Chondrocyte (in vitro differentiated cells): ENCODE measurements around the gene PGGT1B. TPM values are rescaled to one million over a fixed set of nuclear protein-coding genes. Genes with fewer than 3 reads are reported as not detected.
A peak's percentile ranks its signal among the peaks of the same experiment; 100 is the strongest.

Source experiments
- DNase-seq: peaks from one replicate; pipeline ENCODE4 v3.0.0; 2021; ENCODE audit warnings: mixed read lengths, low spot score
- H3K27ac Mint-ChIP-seq: one replicate; pipeline ENCODE4 v1.8.0; 2021; ENCODE audit warnings: mild to moderate bottlenecking, moderate library complexity, mixed read lengths; ENCODE audit not compliant: unreplicated experiment
- H3K27me3 Mint-ChIP-seq: 2 replicates; pipeline ENCODE4 v1.8.0; 2021; ENCODE audit warnings: low read depth, mixed read lengths
- H3K36me3 Mint-ChIP-seq: 2 replicates; pipeline ENCODE4 v1.8.0; 2021; ENCODE audit warnings: low read depth, mixed read lengths
- H3K4me1 Mint-ChIP-seq: 2 replicates; pipeline ENCODE4 v1.8.0; 2021; ENCODE audit warnings: low read depth, mild to moderate bottlenecking, mixed read lengths
- H3K4me3 Mint-ChIP-seq: one replicate; pipeline ENCODE4 v1.8.0; 2021; ENCODE audit warnings: mild to moderate bottlenecking, moderate library complexity, mixed read lengths; ENCODE audit not compliant: unreplicated experiment
- H3K9me3 Mint-ChIP-seq: 2 replicates; pipeline ENCODE4 v1.8.0; 2021; ENCODE audit warnings: low read depth, mixed read lengths
- total RNA-seq: library from RNA; stranded (reverse); gene quantifications from 3 replicates; pipeline ENCODE4 v1.2.1, GENCODE V29; 2021
- TF ChIP-seq, protein P1 (sequence below): fragments of 200-600 bp; sonication (generic); IDR thresholded peaks from 2 replicates; pipeline ENCODE4 v1.5.0; 2021; ENCODE audit warnings: antibody characterized with exemption, mild to moderate bottlenecking, moderate library complexity

The PGGT1B gene
- total RNA-seq, 1 donor from 2014 or later = 38.2 TPM

DNA sequence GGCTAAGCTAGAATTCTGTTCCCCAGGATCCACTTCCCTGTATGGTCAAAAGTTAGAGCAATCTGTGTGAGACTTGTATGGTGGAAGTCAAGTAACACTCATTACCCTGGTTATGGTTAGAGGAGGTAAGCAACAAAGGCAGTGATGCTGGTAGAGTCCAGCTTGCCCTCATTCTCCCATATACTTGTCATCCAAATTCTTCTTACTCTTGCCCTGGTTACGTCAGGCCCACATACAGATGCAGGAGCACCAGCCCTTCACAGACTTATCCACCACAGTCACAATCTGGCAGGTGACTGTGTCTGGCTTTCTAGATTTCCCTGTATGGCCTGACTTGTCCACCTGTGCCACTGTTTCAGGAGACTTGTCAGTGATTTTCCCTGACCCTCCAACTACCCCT, 35.4 kb downstream of the PGGT1B start:
- Mint-ChIP-seq H3K27ac (no peak overlapping the region), H3K27me3 (no peaks in the 10 kb centered on the region), H3K9me3 (no peaks in the 10 kb centered on the region), H3K36me3 (peaks cover 29% of the 10 kb centered on the region), H3K4me3 (no peak overlapping the region), H3K4me1 (peaks cover 4% of the 10 kb centered on the region)
- TF ChIP-seq, protein P1, sequence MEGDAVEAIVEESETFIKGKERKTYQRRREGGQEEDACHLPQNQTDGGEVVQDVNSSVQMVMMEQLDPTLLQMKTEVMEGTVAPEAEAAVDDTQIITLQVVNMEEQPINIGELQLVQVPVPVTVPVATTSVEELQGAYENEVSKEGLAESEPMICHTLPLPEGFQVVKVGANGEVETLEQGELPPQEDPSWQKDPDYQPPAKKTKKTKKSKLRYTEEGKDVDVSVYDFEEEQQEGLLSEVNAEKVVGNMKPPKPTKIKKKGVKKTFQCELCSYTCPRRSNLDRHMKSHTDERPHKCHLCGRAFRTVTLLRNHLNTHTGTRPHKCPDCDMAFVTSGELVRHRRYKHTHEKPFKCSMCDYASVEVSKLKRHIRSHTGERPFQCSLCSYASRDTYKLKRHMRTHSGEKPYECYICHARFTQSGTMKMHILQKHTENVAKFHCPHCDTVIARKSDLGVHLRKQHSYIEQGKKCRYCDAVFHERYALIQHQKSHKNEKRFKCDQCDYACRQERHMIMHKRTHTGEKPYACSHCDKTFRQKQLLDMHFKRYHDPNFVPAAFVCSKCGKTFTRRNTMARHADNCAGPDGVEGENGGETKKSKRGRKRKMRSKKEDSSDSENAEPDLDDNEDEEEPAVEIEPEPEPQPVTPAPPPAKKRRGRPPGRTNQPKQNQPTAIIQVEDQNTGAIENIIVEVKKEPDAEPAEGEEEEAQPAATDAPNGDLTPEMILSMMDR = no peak
- DNase-seq = no peak

- H3K36me3 Mint-ChIP-seq = peaks cover 4% of the 10 kb centered on the region
- peaks cover 55% of the 10 kb centered on the region for H3K4me1 Mint-ChIP-seq
- TF ChIP-seq, protein P1 = no peak
- peak overlapping the region; percentile 77 for H3K27ac Mint-ChIP-seq
- peak overlapping the region; percentile 15 for H3K4me3 Mint-ChIP-seq
- no peaks in the 10 kb centered on the region for H3K27me3 Mint-ChIP-seq
- DNase-seq = no peak
- peaks cover 7% of the 10 kb centered on the region for H3K9me3 Mint-ChIP-seq
These were observed 48.1 kb downstream of the PGGT1B start for GRCh38 chr5:115214541-115214940.

- DNase-seq = no peak
- no peaks in the 10 kb centered on the region for H3K27me3 Mint-ChIP-seq
- no peak overlapping the region for H3K4me3 Mint-ChIP-seq
- TF ChIP-seq, protein P1 = no peak
- H3K4me1 Mint-ChIP-seq = peaks cover 38% of the 10 kb centered on the region
- peaks cover 7% of the 10 kb centered on the region for H3K36me3 Mint-ChIP-seq
- peaks cover 2% of the 10 kb centered on the region for H3K9me3 Mint-ChIP-seq
- no peak overlapping the region for H3K27ac Mint-ChIP-seq
These were observed 53.4 kb downstream of the PGGT1B start for GRCh38 chr5:115209279-115209678.

- peaks cover 2% of the 10 kb centered on the region for H3K4me1 Mint-ChIP-seq
- peaks cover 4% of the 10 kb centered on the region for H3K36me3 Mint-ChIP-seq
- no peak overlapping the region for H3K4me3 Mint-ChIP-seq
- TF ChIP-seq, protein P1 = no peak
- no peak for DNase-seq
- H3K9me3 Mint-ChIP-seq = peaks cover 13% of the 10 kb centered on the region
- no peaks in the 10 kb centered on the region for H3K27me3 Mint-ChIP-seq
- H3K27ac Mint-ChIP-seq = no peak overlapping the region
These were observed 59.7 kb downstream of the PGGT1B start for GRCh38 chr5:115202952-115203351.

DNA sequence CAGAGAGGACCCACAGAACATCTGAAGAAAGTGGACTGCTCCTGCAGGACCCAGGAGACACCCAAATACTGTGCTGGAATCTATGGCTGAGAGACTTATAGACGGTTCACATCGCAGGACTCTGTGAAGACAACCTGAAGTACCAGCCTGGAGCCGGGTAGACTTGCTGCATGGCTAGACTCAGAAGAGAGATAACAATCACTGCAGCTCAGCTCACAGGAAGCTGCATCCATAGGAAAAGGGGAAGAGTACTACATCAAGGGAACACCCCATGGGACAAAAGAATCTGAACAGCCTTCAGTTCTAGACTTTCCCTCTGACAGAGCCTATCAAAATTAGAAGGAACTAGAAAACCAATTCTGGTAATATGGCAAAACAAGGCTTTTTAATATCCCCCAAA, 66.5 kb downstream of the PGGT1B start:
- no peak for DNase-seq
- Mint-ChIP-seq H3K4me3 (no peak overlapping the region), H3K9me3 (peaks cover 13% of the 10 kb centered on the region), H3K27me3 (no peaks in the 10 kb centered on the region), H3K27ac (no peak overlapping the region), H3K36me3 (peaks cover 3% of the 10 kb centered on the region), H3K4me1 (no peaks in the 10 kb centered on the region)
- TF ChIP-seq, protein P1 = no peak
